Effector CD4-positive, alpha-beta T cell (primary cell): Measurements from ENCODE around the gene TMEM236.
A peak's percentile ranks its signal among the peaks of the same experiment; 100 is the strongest.
"Not testable (repeated sequence)": the region's sequence is repeated elsewhere in the genome, so short reads cannot be mapped to it uniquely, and the experiment has no call there.

Experiments
- DNase-seq: peaks from one replicate; pipeline ENCODE4 v3.0.0-alpha.2; 2020
- total RNA-seq: gene quantifications from one replicate; lab custom pipeline; 2026; lab: John Stamatoyannopoulos, UW

Gene TMEM236
- total RNA-seq: 0.75 reads per million

- DNase-seq: no peak
These were observed at the start of gene TMEM236 for GRCh38 chr10:17751781-17752445. Gene TMEM236, plus strand, starts transcription at chr10:17752201. Its CDS starts 95 bp downstream, at chr10:17752296.

GRCh38 chr10:17703706-17704105, 48.3 kb upstream of the TMEM236 start:
- no peak for DNase-seq

- DNase-seq: no peak
These were observed 43.2 kb upstream of the TMEM236 start for GRCh38 chr10:17708821-17709220.

- DNase-seq: no peak
These were observed 42.5 kb upstream of the TMEM236 start for GRCh38 chr10:17709492-17709891.

- DNase-seq: no peak
These were observed 41.8 kb upstream of the TMEM236 start for GRCh38 chr10:17710181-17710580.

- no peak for DNase-seq
These were observed 39.9 kb upstream of the TMEM236 start for GRCh38 chr10:17712053-17712452.

- DNase-seq: no peak
These were observed 39.1 kb upstream of the TMEM236 start for GRCh38 chr10:17712717-17713471.

GRCh38 chr10:17713758-17714157, 38.2 kb upstream of the TMEM236 start:
- no peak for DNase-seq

GRCh38 chr10:17716161-17716560, 35.8 kb upstream of the TMEM236 start:
- DNase-seq: no peak

- not testable (repeated sequence) for DNase-seq
These were observed 29.5 kb upstream of the TMEM236 start for GRCh38 chr10:17722317-17723014.

- no peak for DNase-seq
These were observed 26.3 kb upstream of the TMEM236 start for GRCh38 chr10:17725703-17726102.

- DNase-seq: no peak
These were observed 22.4 kb upstream of the TMEM236 start for GRCh38 chr10:17729630-17730029.

GRCh38 chr10:17730667-17731066, 21.3 kb upstream of the TMEM236 start:
- no peak for DNase-seq

GRCh38 chr10:17731331-17732020, 20.5 kb upstream of the TMEM236 start:
- no peak for DNase-seq

GRCh38 chr10:17733620-17734019, 18.4 kb upstream of the TMEM236 start:
- DNase-seq: no peak

- no peak for DNase-seq
These were observed 17.4 kb upstream of the TMEM236 start for GRCh38 chr10:17734432-17735080.

GRCh38 chr10:17735166-17735941, 16.6 kb upstream of the TMEM236 start:
- DNase-seq: no peak

- no peak for DNase-seq
These were observed 15.8 kb upstream of the TMEM236 start for GRCh38 chr10:17736223-17736622.

- no peak for DNase-seq
These were observed 14.7 kb upstream of the TMEM236 start for GRCh38 chr10:17737027-17737965.

- DNase-seq: no peak
These were observed 11.3 kb upstream of the TMEM236 start for GRCh38 chr10:17740668-17741067.

GRCh38 chr10:17742918-17743317, 9.1 kb upstream of the TMEM236 start:
- peak; percentile 67 for DNase-seq
